GM20000 (cell line): Measurements from ENCODE around the gene ADGRG1.
"Not testable (repeated sequence)": the region's sequence is repeated elsewhere in the genome, so short reads cannot be mapped to it uniquely, and the experiment has no call there.

Source experiments
- DNase-seq: peaks from one replicate; pipeline ENCODE4 v3.0.0; 2012; ENCODE audit warnings: low spot score
- CTCF ChIP-seq: IDR thresholded peaks from 2 replicates; pipeline ENCODE4 v1.5.1; 2012; ENCODE audit warnings: mild to moderate bottlenecking, control low read depth; ENCODE audit errors: extremely low read depth, missing control alignments

ADGRG1 gene

GRCh38 chr16:57706717-57707116 is 78.3 kb downstream of the ADGRG1 start:
- DNase-seq: no peak
- no peak for TF ChIP-seq CTCF

GRCh38 chr16:57707331-57707730 is 78.9 kb downstream of the ADGRG1 start:
- no peak for TF ChIP-seq CTCF
- no peak for DNase-seq

GRCh38 chr16:57708168-57708567 is 79.7 kb downstream of the ADGRG1 start:
- DNase-seq: no peak
- TF ChIP-seq CTCF: no peak

GRCh38 chr16:57709663-57710062 is 81.2 kb downstream of the ADGRG1 start:
- no peak for DNase-seq
- TF ChIP-seq CTCF: no peak

- no peak for DNase-seq
- TF ChIP-seq CTCF: no peak
These were observed 82.9 kb downstream of the ADGRG1 start for GRCh38 chr16:57711346-57711745.

- TF ChIP-seq CTCF: no peak
These were observed 83.6 kb downstream of the ADGRG1 start for GRCh38 chr16:57711993-57712392.

GRCh38 chr16:57712569-57712968 is 84.1 kb downstream of the ADGRG1 start:
- not testable (repeated sequence) for DNase-seq

More at GRCh38 chr16:57711993-57712392, 83.6 kb downstream of the ADGRG1 start:
- no peak for DNase-seq

GRCh38 chr16:57713596-57713995 is 85.2 kb downstream of the ADGRG1 start:
- no peak for TF ChIP-seq CTCF
- DNase-seq: no peak
